NB4 (cell line): Measurements from ENCODE around the gene AFF3.

Experiments used
- CTCF ChIP-seq: IDR thresholded peaks from one replicate; pipeline ENCODE4 v1.5.1; 2012; ENCODE audit warnings: low read depth, low read length
- MYC ChIP-seq: IDR thresholded peaks from 2 replicates; pipeline ENCODE4 v1.6.1; 2011; ENCODE audit warnings: low read depth, low read length
- POLR2A ChIP-seq: IDR thresholded peaks from 2 replicates; pipeline ENCODE4 v1.6.1; 2011; ENCODE audit warnings: mild to moderate bottlenecking; ENCODE audit not compliant: insufficient read length; ENCODE audit errors: extremely low read depth
- TF ChIP-seq, protein P1 (sequence below): IDR thresholded peaks from 2 replicates; pipeline ENCODE4 v1.6.1; 2011; ENCODE audit warnings: low read depth, low read length

GRCh38 chr2:100148883-100149282, 6.5 kb upstream of the AFF3 start:
- TF ChIP-seq CTCF = no peak
- no peak for TF ChIP-seq POLR2A
- no peak for TF ChIP-seq MYC
- TF ChIP-seq, protein P1, sequence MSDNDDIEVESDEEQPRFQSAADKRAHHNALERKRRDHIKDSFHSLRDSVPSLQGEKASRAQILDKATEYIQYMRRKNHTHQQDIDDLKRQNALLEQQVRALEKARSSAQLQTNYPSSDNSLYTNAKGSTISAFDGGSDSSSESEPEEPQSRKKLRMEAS = no peak
